ACHN (cell line): ENCODE results near the gene PCP4L1.
"Not testable (repeated sequence)": the region's sequence is repeated elsewhere in the genome, so short reads cannot be mapped to it uniquely, and the experiment has no call there.

ENCODE experiments used
- DNase-seq: peaks from one replicate; pipeline ENCODE4 v3.0.0-alpha.2; 2015
- in situ Hi-C: cut with HindIII; loops from 2 replicates; pipeline ENCODE4 v1.10.0; 2017; ENCODE audit warnings: low sequenced_read_pairs, low pct_ligation_motif_present, low pct_unique_long_range_greater_than_20kb

Gene PCP4L1

DNA sequence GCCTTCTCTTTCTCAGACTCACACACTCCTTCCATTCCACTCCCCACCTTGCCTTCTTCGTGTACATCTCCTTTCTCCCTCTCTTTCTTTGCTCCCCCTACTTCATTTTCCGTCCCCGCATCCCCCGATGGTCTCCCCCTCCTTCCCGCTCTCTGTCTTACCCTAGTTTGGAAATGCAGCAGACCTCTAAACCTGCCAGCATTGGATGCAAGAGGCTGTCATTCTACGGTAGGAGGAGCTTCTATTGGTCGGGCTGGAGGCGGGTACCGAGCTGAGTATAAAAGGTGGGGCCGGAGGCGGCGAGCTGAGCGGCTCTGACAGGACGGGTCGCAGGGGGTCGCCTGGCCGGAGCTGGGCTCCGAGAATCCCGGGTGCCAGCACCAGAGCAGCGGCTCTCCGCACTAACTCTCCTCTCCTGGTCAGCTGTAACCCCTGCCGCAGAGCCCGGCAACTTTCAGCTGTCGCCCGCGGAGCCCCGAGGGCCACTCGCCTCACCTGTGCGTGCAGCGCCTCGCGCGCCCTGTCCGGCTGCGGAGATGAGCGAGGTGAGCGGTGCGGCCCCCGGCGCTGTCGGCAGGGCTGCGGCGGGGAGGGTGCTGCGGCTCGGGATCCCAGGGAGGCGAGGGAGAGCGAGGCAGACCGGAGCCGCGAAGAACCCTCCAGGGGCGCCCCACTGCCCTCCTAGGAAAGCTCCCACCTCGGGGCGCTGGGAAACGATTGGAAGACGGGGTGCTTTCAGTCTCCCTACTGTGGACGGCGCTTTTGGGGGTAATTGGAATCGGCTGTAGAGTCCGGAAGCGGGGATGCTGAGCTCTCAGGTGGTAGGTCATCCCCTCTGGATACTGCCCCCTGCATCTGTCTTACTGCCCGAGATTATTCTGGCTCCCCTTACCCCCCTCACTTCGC is at the start of gene PCP4L1:
Gene PCP4L1 (plus strand): TSS at position 307 of the 906 bp plus-strand sequence. CDS start 230 bp downstream, at position 537.
- in situ Hi-C loops: no loop called here
- DNase-seq: peak; percentile 46

DNA sequence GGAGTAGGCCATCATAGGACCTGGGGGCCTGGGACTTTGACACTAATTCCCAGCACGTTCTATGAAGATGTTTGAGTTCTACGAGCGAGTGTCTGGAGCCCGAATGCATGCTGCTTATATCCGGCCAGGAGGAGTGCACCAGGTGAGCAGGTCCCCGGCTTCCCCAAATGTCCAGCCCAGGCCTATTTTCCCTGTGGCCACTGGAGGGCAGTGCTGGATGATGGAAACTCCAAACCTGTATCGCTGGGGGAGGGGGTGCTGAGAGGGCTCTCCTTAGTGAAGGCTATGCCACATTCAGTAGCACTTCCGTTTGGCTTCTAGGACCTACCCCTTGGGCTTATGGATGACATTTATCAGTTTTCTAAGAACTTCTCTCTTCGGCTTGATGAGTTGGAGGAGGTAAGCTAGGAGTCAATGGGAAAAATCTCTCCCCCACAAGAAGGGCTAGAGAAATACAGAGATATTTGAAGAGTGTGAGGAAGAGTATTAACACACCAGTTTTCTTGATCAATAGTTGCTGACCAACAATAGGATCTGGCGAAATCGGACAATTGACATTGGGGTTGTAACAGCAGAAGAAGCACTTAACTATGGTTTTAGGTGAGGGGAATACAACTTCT is 48.6 kb upstream of the PCP4L1 start:
- in situ Hi-C loops: loop anchor here (25.0 kb wide), 1 partner anchor 102 kb away; the partner anchor contains the start of genes MPZ and SDHC
- DNase-seq: peak; percentile 80

DNA sequence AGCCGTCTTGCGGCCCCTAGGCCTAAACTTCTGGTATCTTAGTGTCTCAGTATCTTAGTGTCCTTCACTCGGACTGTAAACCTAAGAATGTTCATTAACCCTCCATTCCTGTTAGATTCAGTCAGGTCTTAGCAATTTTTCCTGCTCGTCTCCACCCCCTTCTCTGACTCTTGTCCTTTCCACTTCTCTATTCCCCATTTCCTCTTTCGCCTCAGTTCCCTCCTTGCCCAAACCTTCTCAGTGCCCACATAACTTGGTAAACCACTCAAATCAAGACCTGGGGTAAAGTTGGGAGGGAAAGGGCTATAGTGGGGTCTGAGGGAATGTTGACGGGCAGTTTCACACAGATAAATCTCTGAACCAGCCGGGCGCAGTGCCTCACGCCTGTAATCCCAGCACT is 44.2 kb upstream of the PCP4L1 start:
- in situ Hi-C loops: loop anchor here (25.0 kb wide), 1 partner anchor 98 kb away; the partner anchor contains the start of genes MPZ and SDHC
- DNase-seq: no peak

DNA sequence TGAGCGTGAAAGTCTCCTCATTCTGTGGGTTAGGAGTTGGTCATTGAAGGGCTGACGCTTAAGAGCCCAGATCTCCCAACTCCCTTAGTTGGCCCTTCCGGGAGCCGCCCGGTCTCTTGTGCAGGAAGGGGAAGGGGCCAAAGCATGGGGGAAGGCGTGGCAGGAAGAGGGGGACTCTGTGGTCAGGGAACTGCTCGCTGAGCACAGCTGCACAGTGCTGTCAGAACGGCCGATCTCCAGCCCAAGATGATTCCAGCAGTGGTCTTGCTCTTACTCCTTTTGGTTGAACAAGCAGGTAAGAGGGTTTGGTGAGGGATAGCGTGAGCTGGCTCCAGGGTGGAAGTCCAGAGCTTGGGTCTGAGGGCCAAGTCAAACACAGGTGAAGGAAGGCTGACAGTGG is 43.5 kb upstream of the PCP4L1 start, which contains the start of gene FCER1G:
Gene FCER1G (plus strand): TSS at position 220 of the 400 bp plus-strand sequence. CDS start 27 bp downstream, at position 247.
- in situ Hi-C loops: loop anchor here (25.0 kb wide), 1 partner anchor 97 kb away; the partner anchor contains the start of genes MPZ and SDHC
- no peak for DNase-seq

DNA sequence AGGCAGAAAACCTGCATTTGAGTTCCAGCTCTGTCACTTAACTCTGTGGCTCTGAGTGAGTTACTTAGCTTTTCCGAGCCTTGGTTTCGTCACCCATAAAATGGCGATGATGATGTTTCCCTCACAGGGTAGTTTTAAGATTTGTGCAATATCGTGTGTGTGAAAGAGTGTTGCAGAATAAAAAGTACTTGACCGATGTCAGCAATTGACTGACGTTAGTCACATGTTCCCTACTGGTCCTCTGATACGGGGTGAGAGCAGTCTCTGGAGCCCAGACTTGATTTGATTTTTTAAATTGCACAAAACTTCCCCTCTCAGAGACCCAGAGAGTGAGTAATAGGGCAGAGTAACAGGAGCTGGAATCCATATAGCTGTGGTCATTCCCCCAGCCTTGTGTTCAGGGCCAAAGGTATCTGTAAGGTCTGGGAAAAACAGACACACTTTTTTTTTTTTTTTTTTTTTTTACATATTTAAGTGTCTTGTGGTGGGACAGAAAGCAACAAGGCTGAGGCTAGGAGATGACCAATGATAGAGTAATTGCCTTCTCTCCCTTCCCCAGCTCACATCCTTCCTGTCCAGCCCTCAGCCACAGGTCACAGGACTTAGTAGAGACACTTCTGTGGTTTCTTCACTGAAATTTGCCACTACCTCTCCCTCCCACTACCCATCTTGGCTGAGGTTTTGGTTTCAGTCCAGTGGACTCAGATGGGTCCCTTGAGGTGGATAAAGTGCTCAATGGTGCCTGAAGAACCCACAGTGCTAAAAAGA is 41.4 kb upstream of the PCP4L1 start:
- peak; percentile 26 for DNase-seq
- in situ Hi-C loops: loop anchor here (25.0 kb wide), 1 partner anchor 95 kb away; the partner anchor contains the start of genes MPZ and SDHC

DNA sequence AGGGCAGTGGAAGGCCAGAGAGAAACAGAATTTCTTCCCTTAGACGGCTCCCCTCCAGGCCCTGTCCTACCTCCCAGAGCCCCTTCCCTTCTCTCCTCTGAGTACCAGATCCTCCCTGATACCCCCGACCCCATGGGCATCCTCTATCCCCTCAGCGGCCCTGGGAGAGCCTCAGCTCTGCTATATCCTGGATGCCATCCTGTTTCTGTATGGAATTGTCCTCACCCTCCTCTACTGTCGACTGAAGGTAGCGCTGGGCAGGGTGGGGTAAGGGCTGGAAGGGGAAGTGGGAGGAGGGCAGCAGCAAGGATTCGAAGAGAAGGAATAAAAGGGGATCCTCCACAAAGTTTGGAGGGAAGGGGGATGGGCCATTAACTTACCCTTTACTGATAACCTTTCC is 40.7 kb upstream of the PCP4L1 start:
- in situ Hi-C loops: loop anchor here (25.0 kb wide), 1 partner anchor 94 kb away; the partner anchor contains the start of genes MPZ and SDHC
- no peak for DNase-seq

DNA sequence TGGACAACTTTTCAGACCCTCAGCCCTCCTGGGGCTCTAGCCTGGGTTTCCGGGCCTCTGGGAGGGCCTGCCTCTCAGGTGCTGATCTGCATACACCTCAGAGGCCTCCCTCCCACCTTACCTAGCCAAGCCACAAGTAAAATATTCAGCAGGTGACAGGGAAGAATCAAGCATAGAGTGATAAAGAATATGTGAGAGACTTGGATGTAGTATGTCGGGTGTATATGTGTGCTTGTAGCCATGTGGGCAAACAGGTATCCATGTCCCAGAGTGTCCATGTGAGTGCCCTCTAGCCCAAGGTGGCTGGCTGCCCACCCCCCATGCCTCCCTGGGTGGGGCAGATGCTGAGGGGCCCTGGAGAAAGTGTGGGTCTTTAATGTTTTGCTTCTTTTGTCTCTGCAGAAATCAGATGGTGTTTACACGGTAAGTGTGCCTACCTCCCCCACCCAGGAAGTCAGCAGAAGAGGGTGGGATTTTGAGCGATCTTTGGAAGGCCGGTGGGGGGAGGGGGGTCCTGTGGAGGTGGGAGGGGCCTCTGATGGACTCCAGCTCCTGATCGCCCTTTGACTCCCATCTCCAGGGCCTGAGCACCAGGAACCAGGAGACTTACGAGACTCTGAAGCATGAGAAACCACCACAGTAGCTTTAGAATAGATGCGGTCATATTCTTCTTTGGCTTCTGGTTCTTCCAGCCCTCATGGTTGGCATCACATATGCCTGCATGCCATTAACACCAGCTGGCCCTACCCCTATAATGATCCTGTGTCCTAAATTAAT is 40.1 kb upstream of the PCP4L1 start:
- DNase-seq: no peak
- in situ Hi-C loops: loop anchor here (25.0 kb wide), 1 partner anchor 94 kb away; the partner anchor contains the start of genes MPZ and SDHC

DNA sequence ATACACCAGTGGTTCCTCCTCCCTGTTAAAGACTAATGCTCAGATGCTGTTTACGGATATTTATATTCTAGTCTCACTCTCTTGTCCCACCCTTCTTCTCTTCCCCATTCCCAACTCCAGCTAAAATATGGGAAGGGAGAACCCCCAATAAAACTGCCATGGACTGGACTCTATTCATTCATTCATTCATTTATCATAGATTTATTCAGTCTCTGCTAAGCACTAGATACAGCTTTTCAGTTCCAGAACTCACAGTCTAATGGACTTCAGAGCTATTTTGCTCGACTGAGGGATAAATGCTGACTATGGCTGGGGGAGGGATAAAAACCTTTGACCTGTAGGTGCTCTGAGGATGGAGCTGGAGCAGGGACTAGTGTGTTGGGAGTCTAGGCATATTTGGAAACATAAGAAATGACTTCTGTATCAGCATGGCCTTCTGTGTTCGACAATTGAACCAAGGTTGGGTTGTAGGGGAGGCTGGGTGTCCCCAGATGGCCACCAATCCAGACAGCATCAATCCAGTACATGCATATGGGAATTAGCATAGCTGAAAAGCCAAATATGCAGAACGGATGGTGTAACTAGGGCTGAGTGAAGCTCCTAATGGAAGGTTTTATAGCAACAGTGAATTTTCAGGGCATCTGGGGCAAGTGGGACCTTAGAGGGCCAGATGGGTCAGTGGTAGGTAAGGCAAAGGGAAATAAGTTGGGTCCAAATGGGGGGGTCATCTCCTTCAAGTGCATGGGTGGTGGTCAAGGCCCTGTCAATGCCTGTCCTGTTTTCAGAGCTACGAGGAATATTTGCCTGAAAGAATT is 39.3 kb upstream of the PCP4L1 start:
- in situ Hi-C loops: loop anchor here (25.0 kb wide), 1 partner anchor 93 kb away; the partner anchor contains the start of genes MPZ and SDHC

DNA sequence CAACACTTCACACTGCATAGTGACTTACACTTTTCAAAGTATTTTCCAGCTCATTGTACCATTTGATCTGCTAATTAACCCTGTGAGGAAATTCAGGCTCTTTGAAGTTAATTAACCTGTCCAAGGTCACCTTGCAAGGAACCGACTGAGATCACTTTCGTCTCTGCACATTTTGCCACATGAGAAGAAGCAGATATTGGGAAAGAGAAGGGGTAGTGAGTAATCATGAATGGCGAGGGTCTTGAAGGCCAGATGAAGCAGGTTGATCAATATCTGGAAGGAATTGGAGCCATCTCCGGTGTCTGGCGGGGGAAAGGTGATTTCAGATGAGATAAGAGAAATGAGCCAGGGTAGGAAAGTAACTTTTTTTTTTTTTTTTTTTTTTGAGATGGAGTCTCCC is 38.5 kb upstream of the PCP4L1 start:
- in situ Hi-C loops: loop anchor here (10.0 to 25.0 kb wide), 2 partner anchors 92 to 155 kb away; partner anchors contain the start of genes MPZ and SDHC

More for the DNA sequence above, 39.3 kb upstream of the PCP4L1 start:
- no peak for DNase-seq

GRCh38 chr1:161222175-161223019 is 36.1 kb upstream of the PCP4L1 start:
- in situ Hi-C loops: loop anchor here (10.0 to 25.0 kb wide), 2 partner anchors 90 to 152 kb away; partner anchors contain the start of genes MPZ and SDHC
- DNase-seq: no peak

More for the DNA sequence above, 38.5 kb upstream of the PCP4L1 start:
- no peak for DNase-seq

GRCh38 chr1:161223805-161224694 is 34.5 kb upstream of the PCP4L1 start:
- in situ Hi-C loops: loop anchor here (10.0 to 25.0 kb wide), 2 partner anchors 88 to 151 kb away; partner anchors contain the start of genes MPZ and SDHC
- DNase-seq: no peak

DNA sequence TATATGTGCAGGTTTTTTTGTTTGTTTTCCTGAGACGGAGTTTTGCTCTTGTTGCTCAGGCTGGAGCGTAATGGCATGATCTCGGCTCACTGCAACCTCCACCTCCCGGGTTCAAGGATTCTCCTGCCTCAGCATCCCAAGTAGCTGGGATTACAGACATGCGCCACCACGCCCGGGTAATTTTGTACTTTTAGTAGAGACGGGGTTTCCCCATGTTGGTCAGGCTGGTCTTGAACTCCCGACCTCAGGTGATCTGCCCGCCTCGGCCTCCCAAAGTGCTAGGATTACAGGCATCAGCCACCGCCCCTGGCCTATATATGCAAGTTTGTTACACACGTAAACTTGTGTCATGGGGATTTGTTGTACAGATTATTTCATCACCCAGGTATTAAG is 33.9 kb upstream of the PCP4L1 start:
- in situ Hi-C loops: loop anchor here (10.0 to 25.0 kb wide), 2 partner anchors 88 to 150 kb away; partner anchors contain the start of genes MPZ and SDHC
- not testable (repeated sequence) for DNase-seq

- DNase-seq: no peak
- in situ Hi-C loops: loop anchor here (10.0 kb wide), 1 partner anchor 150 kb away; no protein-coding TSS in a partner anchor
Observed at GRCh38 chr1:161225178-161225533, 33.4 kb upstream of the PCP4L1 start.

- DNase-seq: peak; percentile 99
- in situ Hi-C loops: loop anchor here (10.0 kb wide), 1 partner anchor 149 kb away; no protein-coding TSS in a partner anchor
Observed at GRCh38 chr1:161225534-161226319, 32.8 kb upstream of the PCP4L1 start, which contains the start of gene TOMM40L. TOMM40L (plus strand) TSS chr1:161226060; CDS start chr1:161226490, 430 bp downstream.
